Neuronal stem cell (in vitro differentiated cells): ENCODE results near the gene PARP8.
"Not testable (repeated sequence)": the region's sequence is repeated elsewhere in the genome, so short reads cannot be mapped to it uniquely, and the experiment has no call there.

Source experiments
- DNase-seq: peaks from one replicate; pipeline ENCODE4 v3.0.0-alpha.2; 2013; ENCODE audit warnings: low spot score
- H2AFZ ChIP-seq: one replicate; pipeline ENCODE4 v1.6.1; 2013; ENCODE audit warnings: mild to moderate bottlenecking, low read length, inconsistent platforms
- H2AK5ac ChIP-seq: 2 replicates; pipeline ENCODE4 v1.6.1; 2013; ENCODE audit warnings: low read depth, mild to moderate bottlenecking, inconsistent platforms, low read length, moderate library complexity, mixed read lengths
- H2BK120ac ChIP-seq: 2 replicates; pipeline ENCODE4 v1.6.1; 2013; ENCODE audit warnings: low read depth, mild to moderate bottlenecking, inconsistent platforms, low read length, moderate library complexity, mixed read lengths
- H2BK12ac ChIP-seq: one replicate; pipeline ENCODE4 v1.6.1; 2013; ENCODE audit warnings: low read length, inconsistent platforms
- H2BK15ac ChIP-seq: 2 replicates; pipeline ENCODE4 v1.6.1; 2013; ENCODE audit warnings: mild to moderate bottlenecking, low read length, inconsistent platforms, mixed read lengths
- H2BK5ac ChIP-seq: one replicate; pipeline ENCODE4 v1.6.1; 2013; ENCODE audit warnings: inconsistent platforms, mild to moderate bottlenecking, low read length, moderate library complexity
- H3K14ac ChIP-seq: one replicate; pipeline ENCODE4 v1.6.1; 2013; ENCODE audit warnings: low read length, inconsistent platforms
- H3K18ac ChIP-seq: 2 replicates; pipeline ENCODE4 v1.6.1; 2013; ENCODE audit warnings: low read length, inconsistent platforms
- H3K23ac ChIP-seq: 2 replicates; pipeline ENCODE4 v1.6.1; 2013; ENCODE audit warnings: low read depth, mild to moderate bottlenecking, mixed read lengths, low read length, inconsistent platforms; ENCODE audit not compliant: poor library complexity
- H3K27ac ChIP-seq: replicated peaks from 3 replicates; pipeline ENCODE4 v1.5.1; 2013; ENCODE audit warnings: low read length, inconsistent platforms
- H3K27me3 ChIP-seq, 3 experiments: 2 replicates each; pipeline ENCODE4 v1.6.1; 2013; ENCODE audit warnings: low read length in 3 of 3, mild to moderate bottlenecking in 2 of 3, inconsistent platforms in 1 of 3, low read depth in 1 of 3, mixed read lengths in 1 of 3, moderate library complexity in 1 of 3; ENCODE audit not compliant: control insufficient read depth in 3 of 3, insufficient read depth in 3 of 3
- H3K36me3 ChIP-seq, 2 donors: replicated peaks in 1 of 2; 2 replicates each; pipeline ENCODE4 v1.6.1; 2013; ENCODE audit warnings: low read length in 2 of 2; ENCODE audit not compliant: control insufficient read depth in 2 of 2, insufficient read depth in 2 of 2
- H3K4ac ChIP-seq: 2 replicates; pipeline ENCODE4 v1.6.1; 2013; ENCODE audit warnings: inconsistent platforms, mild to moderate bottlenecking, low read length, moderate library complexity
- H3K4me1 ChIP-seq, 2 donors: 1 replicate in 1 of 2; 2 replicates in 1 of 2; pipeline ENCODE4 v1.6.1; 2013; ENCODE audit warnings: low read length in 2 of 2, low read depth in 1 of 2; ENCODE audit not compliant: control insufficient read depth in 2 of 2, insufficient read depth in 1 of 2
- H3K4me2 ChIP-seq: one replicate; pipeline ENCODE4 v1.6.1; 2013; ENCODE audit warnings: mild to moderate bottlenecking, low read length, inconsistent platforms; ENCODE audit not compliant: insufficient read depth, poor library complexity, severe bottlenecking
- H3K4me3 ChIP-seq, 2 donors: 2 replicates each; pipeline ENCODE4 v1.5.1; 2013; ENCODE audit warnings: low read length in 2 of 2, mild to moderate bottlenecking in 2 of 2, inconsistent platforms in 1 of 2, moderate library complexity in 1 of 2
- H3K79me1 ChIP-seq: one replicate; pipeline ENCODE4 v1.6.1; 2013; ENCODE audit warnings: low read depth, mild to moderate bottlenecking, inconsistent platforms, low read length, moderate library complexity
- H3K9ac ChIP-seq: one replicate; pipeline ENCODE4 v1.6.1; 2013; ENCODE audit warnings: mild to moderate bottlenecking, low read depth, low read length, inconsistent platforms; ENCODE audit not compliant: poor library complexity
- H3K9me3 ChIP-seq, 2 donors: replicated peaks in 1 of 2; 2 replicates each; pipeline versions ENCODE3 to v1.6.1; 2013; ENCODE audit warnings: low read length in 2 of 2, mild to moderate bottlenecking in 2 of 2, inconsistent platforms in 1 of 2, low read depth in 1 of 2, mixed read lengths in 1 of 2, moderate library complexity in 1 of 2; ENCODE audit not compliant: control insufficient read depth in 2 of 2, insufficient read depth in 1 of 2
- H4K8ac ChIP-seq: one replicate; pipeline ENCODE4 v1.6.1; 2013; ENCODE audit warnings: low read depth, mild to moderate bottlenecking, inconsistent platforms, low read length, moderate library complexity
- H4K91ac ChIP-seq: one replicate; pipeline ENCODE4 v1.6.1; 2013; ENCODE audit warnings: low read length, low read depth, mild to moderate bottlenecking, inconsistent platforms; ENCODE audit not compliant: poor library complexity
- WGBS, 2 donors: extraction: QIAGEN DNeasy Blood & Tissue Kit; methylation state at CpG; one replicate each; pipeline ENCODE4 v1.1.7; 2013; ENCODE audit warnings: missing lambda C conversion rate in 2 of 2, mixed read lengths in 1 of 2; ENCODE audit not compliant: insufficient read length in 2 of 2, insufficient replicate concordance in 1 of 2; ENCODE audit errors: extremely low coverage in 2 of 2; 5-methylcytosine and 5-hydroxymethylcytosine counted together

PARP8 gene

DNA sequence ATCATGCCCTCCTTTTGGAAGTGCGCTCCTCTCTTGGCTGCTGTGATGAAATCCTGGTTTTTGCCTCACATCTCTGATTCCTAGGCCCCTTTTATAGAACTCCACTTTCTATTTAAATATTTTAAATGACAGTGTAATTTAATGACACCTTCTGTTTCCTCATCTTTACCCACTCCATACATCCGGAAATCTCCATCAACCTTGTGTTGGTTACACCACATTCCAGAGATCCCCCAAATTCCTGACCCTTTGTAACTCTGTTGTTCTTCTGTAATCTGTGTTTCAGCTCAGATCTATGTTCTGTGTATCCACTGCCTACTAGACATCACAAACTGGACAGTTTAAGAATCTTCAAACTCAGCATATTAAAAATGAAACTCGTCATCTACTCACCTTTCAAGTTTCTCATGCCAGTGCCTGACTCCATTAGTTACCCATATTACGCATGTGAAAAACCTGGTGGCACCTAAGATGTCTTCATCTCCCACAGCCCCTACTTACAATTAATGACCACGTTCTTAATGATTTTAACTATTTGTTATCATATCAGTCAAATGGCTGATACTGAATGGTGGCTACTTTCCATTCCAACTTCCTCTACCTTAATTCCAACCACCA, 25.1 kb downstream of the PARP8 start:
- Histone ChIP-seq H2BK120ac (no peak overlapping the region), H3K9ac (no peak overlapping the region), H2BK5ac (no peak overlapping the region), H4K91ac (no peak overlapping the region), H3K14ac (no peak overlapping the region), H3K4me1 (peaks cover 0 to 6% of the 10 kb centered on the region in 2 donors), H2BK15ac (no peak overlapping the region), H3K36me3 (no peaks in the 10 kb centered on the region), H3K4me2 (no peak overlapping the region), H3K4me3 (no peak overlapping the region), H2AFZ (no peak overlapping the region), H2AK5ac (no peak overlapping the region), H3K27ac (no peak overlapping the region), H3K79me1 (no peaks in the 10 kb centered on the region), H3K4ac (no peak overlapping the region), H3K27me3 (no peaks in the 10 kb centered on the region), H3K23ac (no peak overlapping the region), H3K18ac (no peak overlapping the region), H4K8ac (no peak overlapping the region), H3K9me3 (peaks cover 2 to 4% of the 10 kb centered on the region in 2 donors), H2BK12ac (no peak overlapping the region)
- no CpG with 5 or more reads among the region's 5 CpGs for WGBS, 2 donors
- no peak for DNase-seq

DNA sequence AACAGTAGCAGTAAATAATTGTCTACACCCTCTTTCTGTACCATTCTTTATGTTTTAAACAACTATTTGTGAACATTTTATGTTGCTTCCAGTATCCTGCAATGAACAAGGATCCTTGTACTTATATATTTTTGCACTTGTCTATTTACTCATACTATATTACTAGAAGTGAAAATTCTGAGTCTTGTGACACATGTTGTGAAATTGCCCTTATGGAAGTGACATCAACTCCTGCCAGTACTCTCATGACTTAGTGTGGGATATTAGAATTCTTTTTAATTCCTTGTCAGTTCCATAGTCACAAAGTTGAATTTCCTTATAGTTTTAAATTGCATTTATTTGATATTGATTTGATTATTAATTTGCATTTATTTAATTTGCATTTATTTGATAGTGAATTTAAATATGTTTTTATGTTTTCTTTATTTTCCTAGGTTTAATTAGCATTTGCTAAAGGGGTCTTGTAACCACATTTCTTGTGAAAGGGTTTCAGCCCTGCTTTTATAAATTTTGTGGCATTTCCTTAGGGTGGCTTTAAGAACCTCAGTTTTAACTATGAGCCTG, 27.7 kb downstream of the PARP8 start:
- no peak for DNase-seq
- no peak overlapping the region for H2BK120ac ChIP-seq
- no peaks in the 10 kb centered on the region for H3K27me3 ChIP-seq
- H2AK5ac ChIP-seq, result no peak overlapping the region
- no peak overlapping the region for H2AFZ ChIP-seq
- H4K8ac ChIP-seq, result no peak overlapping the region
- no peak overlapping the region for H2BK15ac ChIP-seq
- H3K9ac ChIP-seq, result no peak overlapping the region
- H3K18ac ChIP-seq, result no peak overlapping the region
- peaks cover 0 to 6% of the 10 kb centered on the region in 2 donors for H3K4me1 ChIP-seq
- no peak overlapping the region for H2BK5ac ChIP-seq
- no peak overlapping the region for H3K4me3 ChIP-seq
- no peak overlapping the region for H3K14ac ChIP-seq
- no peak overlapping the region for H3K4ac ChIP-seq
- no peak overlapping the region for H2BK12ac ChIP-seq
- no peaks in the 10 kb centered on the region for H3K9me3 ChIP-seq
- H4K91ac ChIP-seq, result no peak overlapping the region
- peaks cover 1% of the 10 kb centered on the region for H3K79me1 ChIP-seq
- no peak overlapping the region for H3K4me2 ChIP-seq
- no peaks in the 10 kb centered on the region for H3K36me3 ChIP-seq
- H3K27ac ChIP-seq, result no peak overlapping the region
- no peak overlapping the region for H3K23ac ChIP-seq

DNA sequence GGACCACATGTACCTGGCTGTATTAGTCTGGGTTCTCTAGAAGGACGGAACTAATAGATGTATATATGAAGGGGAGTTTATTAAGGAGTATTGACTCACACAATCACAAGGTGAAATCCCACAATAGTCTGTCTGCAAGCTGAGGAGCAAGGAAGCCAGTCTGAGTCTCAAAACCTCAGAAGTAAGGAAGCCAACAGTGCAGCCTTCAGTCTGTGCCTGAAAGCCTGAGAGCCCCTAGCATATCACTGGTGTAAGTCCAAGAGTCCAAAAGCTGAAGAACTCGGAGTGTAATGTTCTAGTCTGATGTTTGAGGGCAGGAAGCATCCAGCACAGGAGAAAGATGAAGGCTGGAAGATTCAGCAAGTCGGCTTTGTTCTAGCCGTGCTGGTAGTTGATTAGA, 28.2 kb downstream of the PARP8 start:
- not testable (repeated sequence) for DNase-seq, H3K36me3 ChIP-seq, H2BK15ac ChIP-seq, H3K4me3 ChIP-seq, H2BK12ac ChIP-seq, H2AFZ ChIP-seq, H3K4ac ChIP-seq, H3K9ac ChIP-seq, H3K18ac ChIP-seq, H3K79me1 ChIP-seq, H3K23ac ChIP-seq, H3K9me3 ChIP-seq, H2BK120ac ChIP-seq, H4K8ac ChIP-seq, H4K91ac ChIP-seq, H2AK5ac ChIP-seq, H3K14ac ChIP-seq, H3K27ac ChIP-seq, H3K4me1 ChIP-seq, H3K4me2 ChIP-seq, H2BK5ac ChIP-seq, H3K27me3 ChIP-seq
- WGBS, 2 donors, result no CpG with 5 or more reads among the region's 4 CpGs

DNA sequence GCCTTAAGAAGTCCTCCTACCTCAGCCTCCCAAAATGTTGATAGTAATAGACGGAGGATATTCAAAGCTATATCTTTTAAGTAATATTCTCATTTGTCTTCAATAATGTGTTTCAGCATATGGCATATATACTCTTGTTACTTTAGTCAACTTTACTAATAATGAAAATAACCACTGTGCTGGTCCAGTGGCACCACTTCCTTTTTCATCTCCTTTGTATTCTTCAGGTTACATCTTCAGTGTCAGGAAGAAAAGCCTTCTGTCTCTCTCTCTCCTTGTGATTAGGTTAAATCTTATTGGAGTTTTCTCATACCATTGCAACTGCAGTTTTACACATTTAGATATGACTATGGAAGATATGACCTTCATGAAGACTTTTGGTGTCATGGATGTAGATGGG, 31.3 kb downstream of the PARP8 start:
- Histone ChIP-seq H3K79me1 (peaks cover 1% of the 10 kb centered on the region), H2BK5ac (no peak overlapping the region), H3K4ac (no peak overlapping the region), H2BK120ac (no peak overlapping the region), H3K36me3 (no peaks in the 10 kb centered on the region), H2BK12ac (no peak overlapping the region), H2BK15ac (no peak overlapping the region), H3K9ac (no peak overlapping the region), H3K27me3 (no peaks in the 10 kb centered on the region), H3K27ac (no peak overlapping the region), H3K23ac (no peak overlapping the region), H4K8ac (no peak overlapping the region), H2AFZ (no peak overlapping the region), H3K4me2 (no peak overlapping the region), H3K9me3 (no peaks in the 10 kb centered on the region), H2AK5ac (no peak overlapping the region), H4K91ac (no peak overlapping the region), H3K18ac (no peak overlapping the region), H3K4me1 (peaks cover 0 to 2% of the 10 kb centered on the region in 2 donors), H3K4me3 (no peak overlapping the region), H3K14ac (no peak overlapping the region)
- WGBS, 2 donors, result no CpG with 5 or more reads among the region's 1 CpG
- no peak for DNase-seq
